Fibroblast of lung (primary cell): Measurements from ENCODE around the gene CFAP77.

Source experiments
- CTCF ChIP-seq, 2 donors: IDR thresholded peaks in 1 of 2; conservative IDR thresholded peaks in 1 of 2; 1 replicate in 1 of 2; 2 replicates in 1 of 2; pipeline ENCODE4 v1.5.1; 2011 to 2012; ENCODE audit warnings: low read length in 2 of 2, control low read depth in 1 of 2, inconsistent platforms in 1 of 2, low read depth in 1 of 2, mild to moderate bottlenecking in 1 of 2
- EZH2 ChIP-seq: IDR thresholded peaks from 2 replicates; pipeline ENCODE4 v1.5.1; 2012; ENCODE audit warnings: low read length, control low read depth, mild to moderate bottlenecking; ENCODE audit errors: missing control alignments

DNA sequence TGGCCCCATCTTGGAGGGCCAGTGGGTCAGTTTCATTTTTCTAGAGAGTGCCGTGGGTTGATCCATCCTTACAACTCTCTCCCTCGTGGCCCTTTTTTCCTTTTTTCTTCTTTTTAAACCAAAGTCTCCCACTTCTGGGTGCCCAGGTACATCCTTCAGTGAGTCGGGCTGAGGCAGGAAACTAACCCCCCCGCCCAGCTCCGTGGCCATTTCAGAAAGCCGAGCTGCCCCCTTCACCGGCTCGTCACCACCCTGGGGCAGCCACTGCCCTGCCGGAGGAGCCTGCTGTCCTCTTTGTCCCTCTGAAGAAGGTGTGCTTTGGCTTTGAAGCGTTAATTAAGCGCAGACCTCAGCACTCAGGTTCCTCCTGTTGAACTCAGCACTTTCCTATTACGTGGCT lies 5.2 kb downstream of the CFAP77 start:
- no peak for TF ChIP-seq CTCF (conservative IDR thresholded peaks at IDR 0.05 in 1 of 2, IDR thresholded peaks at IDR 0.05 in 1 of 2; ENCODE audit: low read depth in 1 of 2, low read length in 2 of 2)
- TF ChIP-seq EZH2 = no peak
